Esophagus squamous epithelium (tissue), 4 donors: ENCODE data around the gene STK32A.

Experiments
- POLR2A ChIP-seq, 4 donors: fragments of 450-650 bp; IDR thresholded peaks; one replicate each; pipeline ENCODE4 v1.6.1; 2017; ENCODE audit warnings: antibody characterized with exemption in 4 of 4, mild to moderate bottlenecking in 4 of 4, moderate library complexity in 3 of 4
- TF ChIP-seq, protein P1 (sequence below), 6 experiments: fragments of 450-650 bp in 4 of 6; fragments of 200-600 bp in 2 of 6; sonication (generic) in 2 of 6; IDR thresholded peaks; one replicate each; pipeline ENCODE4 v1.5.1; 2016 to 2019; ENCODE audit warnings: antibody characterized with exemption in 6 of 6, mild to moderate bottlenecking in 4 of 6, moderate library complexity in 4 of 6

DNA sequence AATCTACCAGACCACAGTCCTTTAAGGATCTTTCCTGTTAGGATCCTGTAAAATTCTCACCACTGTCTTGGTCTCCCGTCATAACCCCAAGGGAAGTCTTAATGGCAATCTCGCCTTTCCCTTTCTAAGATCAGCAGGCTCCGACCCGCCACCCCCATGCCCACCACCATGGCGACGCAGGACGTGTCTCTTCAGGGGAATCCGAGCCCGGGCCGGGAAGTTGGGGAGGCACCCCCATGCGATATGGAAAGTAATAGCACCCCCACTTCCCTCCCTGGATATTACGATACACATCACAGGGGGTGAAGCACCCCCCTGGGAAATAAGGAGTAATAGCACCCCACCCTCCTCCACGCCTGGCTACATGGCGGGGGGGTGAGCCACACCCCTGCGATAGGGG is 8.3 kb upstream of the STK32A start:
- no peak for TF ChIP-seq POLR2A (IDR thresholded peaks at IDR 0.05)
- TF ChIP-seq, protein P1, sequence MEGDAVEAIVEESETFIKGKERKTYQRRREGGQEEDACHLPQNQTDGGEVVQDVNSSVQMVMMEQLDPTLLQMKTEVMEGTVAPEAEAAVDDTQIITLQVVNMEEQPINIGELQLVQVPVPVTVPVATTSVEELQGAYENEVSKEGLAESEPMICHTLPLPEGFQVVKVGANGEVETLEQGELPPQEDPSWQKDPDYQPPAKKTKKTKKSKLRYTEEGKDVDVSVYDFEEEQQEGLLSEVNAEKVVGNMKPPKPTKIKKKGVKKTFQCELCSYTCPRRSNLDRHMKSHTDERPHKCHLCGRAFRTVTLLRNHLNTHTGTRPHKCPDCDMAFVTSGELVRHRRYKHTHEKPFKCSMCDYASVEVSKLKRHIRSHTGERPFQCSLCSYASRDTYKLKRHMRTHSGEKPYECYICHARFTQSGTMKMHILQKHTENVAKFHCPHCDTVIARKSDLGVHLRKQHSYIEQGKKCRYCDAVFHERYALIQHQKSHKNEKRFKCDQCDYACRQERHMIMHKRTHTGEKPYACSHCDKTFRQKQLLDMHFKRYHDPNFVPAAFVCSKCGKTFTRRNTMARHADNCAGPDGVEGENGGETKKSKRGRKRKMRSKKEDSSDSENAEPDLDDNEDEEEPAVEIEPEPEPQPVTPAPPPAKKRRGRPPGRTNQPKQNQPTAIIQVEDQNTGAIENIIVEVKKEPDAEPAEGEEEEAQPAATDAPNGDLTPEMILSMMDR (IDR thresholded peaks at IDR 0.05) = no peak
